B cell (primary cell): ENCODE data around the gene MAMDC4. TPM values are rescaled to one million over a fixed set of nuclear protein-coding genes. Genes with fewer than 3 reads are reported as not detected.

Source experiments
- ATAC-seq: fragments of 200-7000 bp; cut with Tn5 transposase; one replicate; pipeline ENCODE4 v1.10.0; 2021; ENCODE audit warnings: low read depth, mild to moderate bottlenecking, moderate number of reproducible peaks, moderate library complexity
- CTCF ChIA-PET: fragments of 350-600 bp; sonication (Branson Sonifier 250); formaldehyde crosslinking; loops from one replicate; lab custom pipeline; 2021; ENCODE audit warnings: antibody characterized with exemption, inconsistent platforms; lab: Charles Lee
- POLR2A ChIA-PET: fragments of 350-600 bp; sonication (Branson Sonifier 250); formaldehyde crosslinking; loops from one replicate; lab custom pipeline; 2021; ENCODE audit warnings: antibody characterized with exemption; lab: Charles Lee
- DNase-seq: peaks from one replicate; pipeline ENCODE4 v3.0.0; 2013
- H2AFZ ChIP-seq: 2 replicates; pipeline ENCODE4 v1.6.1; 2012; ENCODE audit warnings: mild to moderate bottlenecking, low read depth, low read length; ENCODE audit not compliant: insufficient read depth, poor library complexity, severe bottlenecking
- H3K27ac ChIP-seq, 2 donors: 1 replicate in 1 of 2; 2 replicates in 1 of 2; pipeline ENCODE4 v1.5.1; 2012 to 2013; ENCODE audit warnings: low read length in 2 of 2, mild to moderate bottlenecking in 2 of 2, moderate library complexity in 1 of 2
- H3K27me3 ChIP-seq, 4 experiments: fragments of 200-600 bp in 1 of 4; sonication (generic) in 1 of 4; replicated peaks in 1 of 4; 1 replicate in 2 of 4; 2 replicates in 2 of 4; pipeline versions ENCODE4 v1.6.1 to v1.7.0; 2013 to 2016; ENCODE audit warnings: low read length in 3 of 4, mild to moderate bottlenecking in 2 of 4, mixed read lengths in 1 of 4, moderate library complexity in 1 of 4; ENCODE audit not compliant: insufficient read depth in 4 of 4, control insufficient read depth in 3 of 4; ENCODE audit errors: control extremely low read depth in 1 of 4
- H3K36me3 ChIP-seq, 2 experiments: replicated peaks in 1 of 2; 1 replicate in 1 of 2; 2 replicates in 1 of 2; pipeline versions ENCODE4 v1.6.1 to v1.7.1; 2013; ENCODE audit warnings: low read length in 1 of 2; ENCODE audit not compliant: insufficient read depth in 2 of 2, control insufficient read depth in 1 of 2; ENCODE audit errors: control extremely low read depth in 1 of 2, extremely low read depth in 1 of 2
- H3K4me1 ChIP-seq, 2 donors: fragments of 200-600 bp in 1 of 2; sonication (generic) in 1 of 2; 1 replicate in 1 of 2; 2 replicates in 1 of 2; pipeline versions ENCODE4 v1.5.1 to v1.6.1; 2013 to 2017; ENCODE audit warnings: low read length in 2 of 2; ENCODE audit not compliant: control insufficient read depth in 2 of 2, insufficient read depth in 2 of 2
- H3K4me2 ChIP-seq: replicated peaks from 2 replicates; pipeline ENCODE3; 2012; ENCODE audit warnings: mild to moderate bottlenecking, low read depth, low read length; ENCODE audit not compliant: poor library complexity, severe bottlenecking
- H3K4me3 ChIP-seq, 5 experiments: fragments of 200-600 bp in 1 of 5; sonication (generic) in 1 of 5; 1 replicate in 3 of 5; 2 replicates in 2 of 5; pipeline versions ENCODE4 v1.5.1 to v1.7.0; 2011 to 2016; ENCODE audit warnings: low read length in 4 of 5, mild to moderate bottlenecking in 4 of 5, low read depth in 2 of 5, control low read depth in 1 of 5, moderate library complexity in 1 of 5; ENCODE audit not compliant: insufficient read depth in 1 of 5; ENCODE audit errors: control extremely low read depth in 1 of 5, extremely low read depth in 1 of 5
- H3K79me2 ChIP-seq: fragments of 200-600 bp; sonication (generic); one replicate; pipeline ENCODE4 v1.6.0; 2016; ENCODE audit warnings: low read length; ENCODE audit not compliant: control insufficient read depth, insufficient read depth
- H3K9ac ChIP-seq: fragments of 200-600 bp; sonication (generic); 2 replicates; pipeline ENCODE4 v1.6.1; 2017; ENCODE audit warnings: mild to moderate bottlenecking, low read length, moderate library complexity
- H3K9me3 ChIP-seq, 3 donors: one replicate each; pipeline versions ENCODE4 v1.6.1 to v1.7.1; 2013; ENCODE audit warnings: low read length in 2 of 3; ENCODE audit not compliant: control insufficient read depth in 2 of 3, insufficient read depth in 1 of 3; ENCODE audit errors: control extremely low read depth in 1 of 3
- H4K20me1 ChIP-seq: 2 replicates; pipeline ENCODE4 v1.6.0; 2012; ENCODE audit warnings: mild to moderate bottlenecking, low read length; ENCODE audit not compliant: insufficient read depth, control insufficient read depth, poor library complexity, severe bottlenecking
- H3K27ac Mint-ChIP-seq: one replicate; pipeline ENCODE4 v1.8.0; 2021; ENCODE audit warnings: mixed read lengths
- H3K27me3 Mint-ChIP-seq: one replicate; pipeline ENCODE4 v1.8.0; 2021; ENCODE audit warnings: mixed read lengths
- H3K4me1 Mint-ChIP-seq: one replicate; pipeline ENCODE4 v1.8.0; 2021; ENCODE audit warnings: mixed read lengths
- H3K4me3 Mint-ChIP-seq: one replicate; pipeline ENCODE4 v1.8.0; 2021; ENCODE audit warnings: mixed read lengths
- H3K9me3 Mint-ChIP-seq: one replicate; pipeline ENCODE4 v1.8.0; 2022; ENCODE audit warnings: mixed read lengths; ENCODE audit not compliant: insufficient read depth
- CTCF ChIP-seq: fragments of 200-600 bp; IDR thresholded peaks from one replicate; pipeline ENCODE4 v1.8.0; 2022; ENCODE audit warnings: antibody characterized with exemption, mild to moderate bottlenecking
- EZH2 ChIP-seq: IDR thresholded peaks from 2 replicates; pipeline ENCODE4 v1.6.1; 2012; ENCODE audit warnings: borderline replicate concordance, low read depth, mild to moderate bottlenecking, moderate library complexity, low read length; ENCODE audit not compliant: insufficient read depth, poor library complexity, severe bottlenecking
- WGBS: methylation state at CpG from one replicate; pipeline ENCODE4 v1.1.5; 2013; ENCODE audit warnings: missing lambda C conversion rate; ENCODE audit not compliant: insufficient coverage; 5-methylcytosine and 5-hydroxymethylcytosine counted together
- intact Hi-C: fragments of 100-400 bp; cut with micrococcal nuclease; formaldehyde crosslinking; loops from one replicate; pipeline ENCODE4 v1.10.0; 2022
- polyA plus RNA-seq: library from polyadenylated mRNA; depleted of rRNA; stranded (reverse); fragments of >200 nt; gene quantifications from 2 replicates; pipeline ENCODE4 v1.2.3, GENCODE V29; 2012
- total RNA-seq, 2 donors: library from RNA; stranded (reverse); fragments of 120-200 nt in 1 of 2; gene quantifications; 1 replicate in 1 of 2; 2 replicates in 1 of 2; pipeline versions ENCODE4 v1.2.3 to v1.2.4, GENCODE V29; 2013 to 2022

MAMDC4 gene
- total and polyA plus RNA-seq, 2 donors (not counting 1 experiment from before 2014, with no cell fraction given) = 5.4 to 6.8 TPM

- Histone ChIP-seq H3K9me3 (peaks cover 0 to 2% (median 0%) of the 10 kb centered on the region in 3 donors), H4K20me1 (peaks cover 24% of the 10 kb centered on the region), H3K79me2 (peaks cover 35% of the 10 kb centered on the region), H3K4me1 (peaks cover 8 to 24% of the 10 kb centered on the region in 2 donors), H3K9ac (no peak overlapping the region), H3K27ac (no peak overlapping the region), H3K4me3 (no peak overlapping the region), H3K36me3 (peaks cover 0 to 37% of the 10 kb centered on the region in 2 experiments), H3K4me2 (no peak overlapping the region), H3K27me3 (no peaks in the 10 kb centered on the region), H2AFZ (no peak overlapping the region)
- Mint-ChIP-seq H3K27ac (no peak overlapping the region), H3K27me3 (no peaks in the 10 kb centered on the region), H3K4me3 (no peak overlapping the region), H3K9me3 (no peaks in the 10 kb centered on the region), H3K4me1 (peaks cover 22% of the 10 kb centered on the region)
- 98% methylated on average over 24 of the region's 31 CpGs for WGBS
- ATAC-seq = no peak
- ChIA-PET CTCF (interaction anchor here (0.8 to 1.1 kb wide), 2 partner anchors 11 to 23 kb away, joined by 3 read pairs; partner anchors contain the start of gene TRAF2), POLR2A (no interaction called here)
- TF ChIP-seq CTCF (no peak), EZH2 (no peak)
- no peak for DNase-seq
- intact Hi-C loops = no loop called here
Measured at GRCh38 chr9:136862849-136863622, 10.9 kb downstream of the MAMDC4 start.
